Neural progenitor cell (in vitro differentiated cells): ENCODE data around the gene BOD1L1. TPM values are rescaled to one million over a fixed set of nuclear protein-coding genes. Genes with fewer than 3 reads are reported as not detected.

ENCODE experiments used
- DNase-seq: peaks from one replicate; pipeline ENCODE4 v3.0.0-alpha.2; 2016; ENCODE audit warnings: low spot score
- H2AFZ ChIP-seq: fragments of 200-600 bp; sonication (generic); replicated peaks from 2 replicates; pipeline ENCODE4 v1.6.1; 2016; ENCODE audit warnings: antibody characterized with exemption
- H3F3A ChIP-seq: fragments of 200-600 bp; sonication (generic); 2 replicates; pipeline ENCODE4 v1.6.1; 2016; ENCODE audit warnings: antibody characterized with exemption, low read depth
- H3K27ac ChIP-seq: fragments of 200-600 bp; sonication (generic); 2 replicates; pipeline ENCODE4 v1.5.1; 2016; ENCODE audit warnings: mild to moderate bottlenecking
- H3K27me3 ChIP-seq: fragments of 200-600 bp; sonication (generic); 2 replicates; pipeline ENCODE4 v1.6.1; 2016; ENCODE audit warnings: mild to moderate bottlenecking, moderate library complexity
- H3K36me3 ChIP-seq: fragments of 200-600 bp; sonication (generic); 2 replicates; pipeline ENCODE4 v1.5.1; 2016
- H3K4me1 ChIP-seq: fragments of 200-600 bp; sonication (generic); 2 replicates; pipeline ENCODE4 v1.6.1; 2016; ENCODE audit warnings: mixed run types
- H3K4me2 ChIP-seq: fragments of 200-600 bp; sonication (generic); 2 replicates; pipeline ENCODE4 v1.6.1; 2016
- H3K4me3 ChIP-seq: fragments of 200-600 bp; sonication (generic); 2 replicates; pipeline ENCODE4 v1.5.1; 2016
- H3K79me2 ChIP-seq: fragments of 200-600 bp; sonication (generic); 2 replicates; pipeline ENCODE4 v1.6.1; 2016; ENCODE audit warnings: low read depth
- H3K9ac ChIP-seq: fragments of 200-600 bp; sonication (generic); 2 replicates; pipeline ENCODE4 v1.6.1; 2016
- H3K9me3 ChIP-seq: fragments of 200-600 bp; sonication (generic); 2 replicates; pipeline ENCODE4 v1.5.1; 2016; ENCODE audit warnings: low read depth
- H4K20me1 ChIP-seq: fragments of 200-600 bp; sonication (generic); 2 replicates; pipeline ENCODE4 v1.6.1; 2016; ENCODE audit warnings: low read depth
- H3K27ac Mint-ChIP-seq: 3 replicates; pipeline ENCODE4 v1.8.0; 2021; ENCODE audit warnings: mixed read lengths
- H3K27me3 Mint-ChIP-seq: 2 replicates; pipeline ENCODE4 v1.8.0; 2022; ENCODE audit warnings: low read depth, mild to moderate bottlenecking, inconsistent platforms, moderate library complexity, mixed read lengths; ENCODE audit not compliant: insufficient read depth
- H3K36me3 Mint-ChIP-seq: 3 replicates; pipeline ENCODE4 v1.8.0; 2021; ENCODE audit warnings: mixed read lengths
- H3K4me1 Mint-ChIP-seq: 3 replicates; pipeline ENCODE4 v1.8.0; 2021; ENCODE audit warnings: mixed read lengths
- H3K4me3 Mint-ChIP-seq: 3 replicates; pipeline ENCODE4 v1.8.0; 2021; ENCODE audit warnings: mild to moderate bottlenecking, moderate library complexity, mixed read lengths
- H3K9me3 Mint-ChIP-seq: 3 replicates; pipeline ENCODE4 v1.8.0; 2020; ENCODE audit warnings: mixed read lengths
- EZH2 ChIP-seq: fragments of 200-600 bp; sonication (generic); IDR thresholded peaks from 2 replicates; pipeline ENCODE4 v1.6.1; 2017; ENCODE audit warnings: antibody characterized with exemption, mild to moderate bottlenecking, moderate library complexity
- EZH2phosphoT487 ChIP-seq: fragments of 200-600 bp; sonication (generic); IDR thresholded peaks from 2 replicates; pipeline ENCODE4 v1.6.1; 2017; ENCODE audit warnings: antibody characterized with exemption
- total RNA-seq: library from RNA; depleted of rRNA; stranded (reverse); fragments of >200 nt; gene quantifications from 2 replicates; pipeline ENCODE4 v1.2.3, GENCODE V29; 2015; ENCODE audit warnings: low replicate concordance
- TF ChIP-seq, protein P1 (sequence below): fragments of 200-600 bp; sonication (generic); IDR thresholded peaks from 2 replicates; pipeline ENCODE4 v1.5.1; 2017; ENCODE audit warnings: antibody characterized with exemption, mild to moderate bottlenecking

BOD1L1 gene
- total RNA-seq, 1 donor from 2014 or later, result 32.5 TPM

DNA sequence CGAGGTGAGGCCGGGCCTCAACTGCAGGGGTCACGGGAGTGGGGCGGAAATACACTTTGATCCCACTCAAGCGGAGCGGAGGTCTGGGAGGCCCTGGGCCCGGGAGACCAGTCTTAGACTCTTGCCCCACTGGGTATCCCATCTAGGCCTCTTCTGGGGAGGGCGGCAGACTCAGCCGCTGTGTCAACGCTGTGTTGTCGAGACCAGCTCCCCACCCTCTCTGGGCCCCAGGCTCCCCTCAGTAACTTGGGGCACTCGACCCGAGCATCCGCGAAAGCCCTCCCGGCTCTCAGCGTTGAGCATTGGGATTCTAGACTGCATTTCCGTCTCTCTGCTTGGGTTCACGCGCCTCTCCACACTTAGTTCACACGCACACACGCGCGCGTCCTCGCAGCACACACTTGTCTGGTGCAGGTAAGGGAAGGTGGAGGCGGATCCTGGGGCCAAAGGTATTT lies 84.9 kb downstream of the BOD1L1 start:
- no peaks in the 10 kb centered on the region for H3K4me1 ChIP-seq
- H3K4me2 ChIP-seq, result peak overlapping the region; percentile 62
- H3K79me2 ChIP-seq, result no peaks in the 10 kb centered on the region
- Mint-ChIP-seq H3K27ac (no peak overlapping the region), H3K27me3 (peaks cover 76% of the 10 kb centered on the region), H3K4me1 (peaks cover 37% of the 10 kb centered on the region), H3K36me3 (peaks cover 5% of the 10 kb centered on the region), H3K4me3 (peak overlapping the region; percentile 86), H3K9me3 (peaks cover 8% of the 10 kb centered on the region)
- no peaks in the 10 kb centered on the region for H3K36me3 ChIP-seq
- no peak for TF ChIP-seq EZH2
- TF ChIP-seq EZH2phosphoT487, result no peak
- TF ChIP-seq, protein P1, sequence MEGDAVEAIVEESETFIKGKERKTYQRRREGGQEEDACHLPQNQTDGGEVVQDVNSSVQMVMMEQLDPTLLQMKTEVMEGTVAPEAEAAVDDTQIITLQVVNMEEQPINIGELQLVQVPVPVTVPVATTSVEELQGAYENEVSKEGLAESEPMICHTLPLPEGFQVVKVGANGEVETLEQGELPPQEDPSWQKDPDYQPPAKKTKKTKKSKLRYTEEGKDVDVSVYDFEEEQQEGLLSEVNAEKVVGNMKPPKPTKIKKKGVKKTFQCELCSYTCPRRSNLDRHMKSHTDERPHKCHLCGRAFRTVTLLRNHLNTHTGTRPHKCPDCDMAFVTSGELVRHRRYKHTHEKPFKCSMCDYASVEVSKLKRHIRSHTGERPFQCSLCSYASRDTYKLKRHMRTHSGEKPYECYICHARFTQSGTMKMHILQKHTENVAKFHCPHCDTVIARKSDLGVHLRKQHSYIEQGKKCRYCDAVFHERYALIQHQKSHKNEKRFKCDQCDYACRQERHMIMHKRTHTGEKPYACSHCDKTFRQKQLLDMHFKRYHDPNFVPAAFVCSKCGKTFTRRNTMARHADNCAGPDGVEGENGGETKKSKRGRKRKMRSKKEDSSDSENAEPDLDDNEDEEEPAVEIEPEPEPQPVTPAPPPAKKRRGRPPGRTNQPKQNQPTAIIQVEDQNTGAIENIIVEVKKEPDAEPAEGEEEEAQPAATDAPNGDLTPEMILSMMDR, result no peak
- peaks cover 80% of the 10 kb centered on the region for H4K20me1 ChIP-seq
- H3K27ac ChIP-seq, result no peak overlapping the region
- H3K9ac ChIP-seq, result no peak overlapping the region
- H3K4me3 ChIP-seq, result peak overlapping the region; percentile 15
- H3K9me3 ChIP-seq, result no peaks in the 10 kb centered on the region
- no peak for DNase-seq
- peaks cover 43% of the 10 kb centered on the region for H3F3A ChIP-seq
- H3K27me3 ChIP-seq, result peaks cover 100% of the 10 kb centered on the region
- H2AFZ ChIP-seq, result no peak overlapping the region

DNA sequence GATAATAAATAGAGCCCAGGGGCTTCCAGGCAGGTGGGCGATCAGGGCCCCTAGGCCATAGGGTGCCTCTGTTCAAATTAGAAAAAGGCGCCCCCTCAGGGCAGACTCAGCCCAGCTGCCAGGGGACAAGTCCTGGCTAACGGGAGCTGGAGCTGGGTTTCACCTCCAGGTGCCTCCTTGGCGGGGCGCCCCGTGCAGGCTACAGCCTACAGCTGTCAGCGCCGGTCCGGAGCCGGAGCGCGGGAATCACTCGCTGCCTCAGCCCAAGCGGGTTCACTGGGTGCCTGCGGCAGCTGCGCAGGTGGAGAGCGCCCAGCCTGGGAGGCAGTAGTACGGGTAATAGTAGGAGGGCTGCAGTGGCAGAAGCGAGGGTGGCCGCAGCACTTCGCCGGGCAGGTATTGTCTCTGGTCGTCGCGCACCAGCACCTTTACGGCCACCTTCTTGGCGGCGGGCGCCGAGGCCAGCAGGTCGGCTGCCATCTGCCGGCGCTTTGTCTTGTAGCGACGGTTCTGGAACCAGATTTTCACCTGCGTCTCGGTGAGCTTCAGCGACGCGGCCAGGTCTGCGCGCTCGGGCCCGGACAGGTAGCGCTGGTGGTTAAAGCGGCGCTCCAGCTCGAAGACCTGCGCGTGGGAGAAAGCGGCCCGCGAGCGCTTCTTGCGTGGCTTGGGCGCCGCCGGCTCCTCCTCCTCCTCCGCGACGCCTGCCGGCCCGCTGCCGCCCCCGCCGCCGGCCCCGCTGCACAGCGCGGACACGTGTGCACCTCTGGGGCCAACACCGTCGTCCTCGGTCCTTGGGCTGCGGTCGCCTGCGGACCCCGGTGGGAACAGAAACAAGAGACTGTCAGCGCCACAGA lies 85.6 kb downstream of the BOD1L1 start:
- H3K27me3 ChIP-seq, result peaks cover 100% of the 10 kb centered on the region
- TF ChIP-seq EZH2phosphoT487 (peak; percentile 70), EZH2 (peak; percentile 81)
- TF ChIP-seq, protein P1, result peak; percentile 49
- Mint-ChIP-seq H3K9me3 (peaks cover 8% of the 10 kb centered on the region), H3K36me3 (peaks cover 5% of the 10 kb centered on the region), H3K4me3 (peak overlapping the region; percentile 77), H3K27ac (no peak overlapping the region), H3K27me3 (peaks cover 81% of the 10 kb centered on the region), H3K4me1 (peaks cover 36% of the 10 kb centered on the region)
- H3K9ac ChIP-seq, result no peak overlapping the region
- H3K36me3 ChIP-seq, result no peaks in the 10 kb centered on the region
- H3F3A ChIP-seq, result peaks cover 38% of the 10 kb centered on the region
- no peak overlapping the region for H3K27ac ChIP-seq
- peak; percentile 69 for DNase-seq
- peak overlapping the region; percentile 14 for H2AFZ ChIP-seq
- H3K4me3 ChIP-seq, result peak overlapping the region; percentile 15
- H4K20me1 ChIP-seq, result peaks cover 86% of the 10 kb centered on the region
- H3K4me2 ChIP-seq, result peak overlapping the region; percentile 62
- H3K4me1 ChIP-seq, result no peaks in the 10 kb centered on the region
- no peaks in the 10 kb centered on the region for H3K79me2 ChIP-seq
- no peaks in the 10 kb centered on the region for H3K9me3 ChIP-seq

DNA sequence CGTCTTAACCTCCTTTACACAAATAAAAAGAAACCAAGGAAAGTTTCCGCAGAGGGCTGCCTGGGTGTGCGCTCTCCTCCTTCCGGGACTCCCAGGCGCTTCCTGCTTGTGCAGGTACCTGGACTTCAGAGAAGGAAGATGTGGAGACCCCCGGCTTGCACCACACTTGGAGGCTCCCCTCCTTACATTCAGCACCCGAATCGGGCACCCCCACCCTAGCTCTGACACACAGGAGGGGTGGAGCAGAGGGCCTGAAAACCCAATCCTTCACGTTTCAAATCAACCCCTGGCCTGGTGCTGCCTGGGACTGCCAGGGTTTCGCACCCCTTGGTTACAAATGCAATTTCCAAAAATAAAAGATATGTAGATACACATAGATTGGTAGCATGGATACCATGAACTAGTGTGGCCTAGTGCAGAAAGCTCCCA lies 86.3 kb downstream of the BOD1L1 start:
- Histone ChIP-seq H2AFZ (no peak overlapping the region), H3K27me3 (peaks cover 100% of the 10 kb centered on the region), H3K9ac (no peak overlapping the region), H3F3A (peaks cover 30% of the 10 kb centered on the region), H3K4me3 (no peak overlapping the region), H3K79me2 (no peaks in the 10 kb centered on the region), H3K36me3 (no peaks in the 10 kb centered on the region), H3K9me3 (no peaks in the 10 kb centered on the region), H3K4me2 (no peak overlapping the region), H3K4me1 (no peaks in the 10 kb centered on the region), H4K20me1 (peaks cover 90% of the 10 kb centered on the region), H3K27ac (no peak overlapping the region)
- H3K9me3 Mint-ChIP-seq, result peaks cover 11% of the 10 kb centered on the region
- no peak overlapping the region for H3K27ac Mint-ChIP-seq
- H3K27me3 Mint-ChIP-seq, result peaks cover 80% of the 10 kb centered on the region
- no peak for DNase-seq
- H3K4me1 Mint-ChIP-seq, result peaks cover 28% of the 10 kb centered on the region
- peak overlapping the region; percentile 77 for H3K4me3 Mint-ChIP-seq
- peaks cover 5% of the 10 kb centered on the region for H3K36me3 Mint-ChIP-seq
- TF ChIP-seq, protein P1, result no peak
- TF ChIP-seq EZH2 (no peak), EZH2phosphoT487 (no peak)
